ENCODE measurements around the gene MROH9. TPM values are rescaled to one million over a fixed set of nuclear protein-coding genes. Genes with fewer than 3 reads are reported as not detected.

Gene MROH9
- total and polyA plus RNA-seq, 2 of the 8 experiments (the other 6 are each of a cell fraction or from before 2014, with no cell fraction given), result not detected

DNA sequence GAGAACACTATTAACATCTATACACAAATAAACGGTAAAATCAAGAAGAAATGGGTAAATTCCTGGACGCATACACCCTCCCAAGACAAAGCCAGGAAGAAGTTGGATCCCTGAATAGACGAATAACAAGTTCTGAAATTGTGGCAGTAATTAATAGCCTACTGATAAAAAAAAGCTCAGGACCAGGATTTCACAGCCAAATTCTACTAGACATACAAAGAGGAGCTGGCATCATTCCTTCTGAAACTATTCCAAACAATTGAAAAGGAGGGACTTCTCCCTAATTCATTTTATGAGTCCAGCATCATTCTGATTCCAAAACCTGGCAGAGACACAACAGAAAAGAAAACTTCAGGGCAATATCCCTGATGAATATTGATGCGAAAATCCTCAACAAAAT is 84.6 kb downstream of the MROH9 start:
- no peaks in the 10 kb centered on the region for H4K20me1 ChIP-seq (replicated peaks in 1 of 2; ENCODE audit: control insufficient read depth in 1 of 2, insufficient read depth in 2 of 2, low read length in 2 of 2)
- ChIA-PET CTCF (ENCODE audit: partially characterized antibody) (interaction anchor here (0.6 to 1.4 kb wide), 3 partner anchors 53 to 280 kb away, joined by 3 to 4 read pairs (median 3); no protein-coding TSS in a partner anchor), POLR2A (ENCODE audit: partially characterized antibody) (interaction anchor here (0.6 kb wide), 1 partner anchor 186 kb away, joined by 4 read pairs; no protein-coding TSS in a partner anchor)
- no peak overlapping the region for H3K4ac ChIP-seq (replicated peaks; ENCODE audit: insufficient read length, low read depth, low read length)
- no peaks in the 10 kb centered on the region for H3K23me2 ChIP-seq (ENCODE audit: low read depth, low read length)
- H3K14ac ChIP-seq (ENCODE audit: insufficient read length), result no peak overlapping the region
- H2BK15ac ChIP-seq (ENCODE audit: low read length), result no peak overlapping the region
- no peak overlapping the region for H4K5ac ChIP-seq (ENCODE audit: insufficient read length, low read depth, low read length)
- H2BK12ac ChIP-seq (ENCODE audit: low read depth, low read length), result no peak overlapping the region
- no peak overlapping the region for H3K27ac ChIP-seq (ENCODE audit: low read depth, low read length)
- H3K4me2 ChIP-seq (ENCODE audit: insufficient read depth in 1 of 2, low read depth in 2 of 2, low read length in 2 of 2), result no peak overlapping the region
- no peaks in the 10 kb centered on the region for H3K79me2 ChIP-seq (ENCODE audit: control insufficient read depth in 1 of 2, insufficient read depth in 2 of 2, low read length in 2 of 2)
- no peak overlapping the region for H3K4me3 ChIP-seq (ENCODE audit: extremely low read depth in 1 of 4, insufficient read depth in 2 of 4, low read depth in 3 of 4, low read length in 4 of 4)
- H2BK5ac ChIP-seq (ENCODE audit: low read depth, low read length), result no peak overlapping the region
- H3K18ac ChIP-seq (ENCODE audit: extremely low read depth, low read length), result no peak overlapping the region
- H3K36me3 ChIP-seq (ENCODE audit: control insufficient read depth in 2 of 4, insufficient read depth in 4 of 4, low read length in 3 of 4), result no peaks in the 10 kb centered on the region
- H2BK120ac ChIP-seq (replicated peaks; ENCODE audit: low read depth, low read length), result no peak overlapping the region
- H4K91ac ChIP-seq (replicated peaks; ENCODE audit: insufficient read length, low read length), result no peak overlapping the region
- H3K23ac ChIP-seq (ENCODE audit: insufficient read length), result no peak overlapping the region
- no peak overlapping the region for H3K56ac ChIP-seq (replicated peaks; ENCODE audit: insufficient read length, low read depth, low read length)
- TF ChIP-seq RFX5 (IDR thresholded peaks at IDR 0.05; ENCODE audit: borderline replicate concordance, low read depth, low read length) (no peak), NANOG (IDR thresholded peaks at IDR 0.05; ENCODE audit: insufficient read depth, low read depth, low read length, poor library complexity, severe bottlenecking) (no peak), BCL11A (IDR thresholded peaks at IDR 0.05; ENCODE audit: low read depth in 2 of 2, low read length in 2 of 2) (no peak), PHF8 (conservative IDR thresholded peaks at IDR 0.05; ENCODE audit: low read depth, low read length) (no peak), HDAC2 (IDR thresholded peaks at IDR 0.05; ENCODE audit: borderline replicate concordance in 1 of 2, low read depth in 2 of 2, low read length in 2 of 2) (no peak)
- TF ChIP-seq, protein P1, sequence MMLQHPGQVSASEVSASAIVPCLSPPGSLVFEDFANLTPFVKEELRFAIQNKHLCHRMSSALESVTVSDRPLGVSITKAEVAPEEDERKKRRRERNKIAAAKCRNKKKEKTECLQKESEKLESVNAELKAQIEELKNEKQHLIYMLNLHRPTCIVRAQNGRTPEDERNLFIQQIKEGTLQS (IDR thresholded peaks at IDR 0.05; ENCODE audit: insufficient read depth, low read depth, low read length), result no peak
- H3K79me1 ChIP-seq (ENCODE audit: low read depth, low read length), result no peaks in the 10 kb centered on the region
- 76% methylated on average over 4 of the region's 4 CpGs; no CpG with 5 or more reads in 1 of the 2 experiments for WGBS, 2 experiments (ENCODE audit: extremely low coverage in 1 of 2, insufficient coverage in 1 of 2, insufficient read length in 1 of 2, insufficient replicate concordance in 2 of 2, low coverage in 1 of 2, low lambda C conversion rate in 2 of 2, missing lambda C conversion rate in 1 of 2)
- H3K4me1 ChIP-seq (replicated peaks in 1 of 4; ENCODE audit: control insufficient read depth in 3 of 4, insufficient read depth in 4 of 4, low read length in 3 of 4), result peaks cover 0 to 1% (median 0%) of the 10 kb centered on the region in 4 experiments; a peak in 1 of 7 replicates
- no peak overlapping the region for H3K9ac ChIP-seq (replicated peaks in 1 of 4; ENCODE audit: extremely low read depth in 1 of 4, low read depth in 3 of 4, low read length in 3 of 4)
- H2AK5ac ChIP-seq (ENCODE audit: low read depth, low read length), result no peak overlapping the region
- H2AFZ ChIP-seq (ENCODE audit: low read length), result no peak overlapping the region
- H2BK20ac ChIP-seq (ENCODE audit: low read length), result no peak overlapping the region
- no peak overlapping the region for H4K8ac ChIP-seq (ENCODE audit: extremely low read depth, insufficient read depth, low read length)
- FAIRE-seq (no peak), DNase-seq (ENCODE audit: low read depth in 1 of 2, low spot score in 2 of 2) (no peak)
- no peaks in the 10 kb centered on the region for H3K27me3 ChIP-seq (replicated peaks in 1 of 4; ENCODE audit: control insufficient read depth in 3 of 4, extremely low read depth in 1 of 4, insufficient read depth in 3 of 4, low read length in 3 of 4)
- no peaks in the 10 kb centered on the region for H3K9me3 ChIP-seq (ENCODE audit: insufficient read depth in 2 of 2, low read depth in 1 of 2, low read length in 1 of 2)
